K562 (cell line): ENCODE results near the gene LRRC4C. TPM values are rescaled to one million over a fixed set of nuclear protein-coding genes. Genes with fewer than 3 reads are reported as not detected.

Source experiments
- ATAC-seq: fragments of 200-7000 bp; cut with Tn5 transposase; 3 replicates; pipeline ENCODE4 v1.9.1; 2020; ENCODE audit warnings: moderate library complexity
- BruUV-seq: library from RNA; stranded (reverse); fragments of 400-500 nt; replicated peaks from 2 replicates; lab custom pipeline; 2021; lab: Mats Ljungman, UMichigan
- CTCF ChIA-PET: fragments of 300-600 bp; formaldehyde crosslinking; extraction: SDS; loops from one replicate; lab custom pipeline; 2021; ENCODE audit warnings: low intra/inter-chr PET ratio; lab: Yijun Ruan, JAX
- POLR2A ChIA-PET: fragments of 300-600, 350-650 bp; sonication (Branson Sonifier 250); formaldehyde crosslinking; extraction: SDS; loops from one replicate; lab custom pipeline; 2021; ENCODE audit warnings: antibody characterized with exemption, inconsistent platforms; lab: Yijun Ruan, JAX
- DNase-seq, 4 experiments: peaks; one replicate each; pipeline versions ENCODE4 v3.0.0 to v3.0.0-alpha.2; 2011 to 2018; ENCODE audit warnings: low spot score in 3 of 4, mixed read lengths in 3 of 4; ENCODE audit errors: extremely low read depth in 1 of 4
- FAIRE-seq: peaks from 2 replicates; lab custom pipeline; 2011; peaks lifted over from hg19 to GRCh38; lab: Jason Lieb, UNC
- H2AFZ ChIP-seq: 2 replicates; pipeline ENCODE4 v1.6.0; 2011; ENCODE audit warnings: low read depth, low read length, control low read depth, inconsistent platforms
- H3K27ac ChIP-seq: fragments of 200-600 bp; 3 replicates; pipeline ENCODE4 v1.8.0; 2011; ENCODE audit warnings: low read depth, mild to moderate bottlenecking, control low read depth, inconsistent platforms, low read length, moderate library complexity, mixed read lengths; ENCODE audit errors: extremely low read depth
- H3K27me3 ChIP-seq, 2 experiments: fragments of 300-600 bp in 1 of 2; 2 replicates in 1 of 2; 3 replicates in 1 of 2; pipeline versions ENCODE4 v1.6.0 to v1.8.0; 2011; ENCODE audit warnings: inconsistent platforms in 2 of 2, low read length in 2 of 2, mild to moderate bottlenecking in 1 of 2, mixed read lengths in 1 of 2, moderate library complexity in 1 of 2; ENCODE audit not compliant: control insufficient read depth in 2 of 2, insufficient read depth in 2 of 2
- H3K36me3 ChIP-seq: fragments of 300-600 bp; 3 replicates; pipeline ENCODE4 v1.8.0; 2011; ENCODE audit warnings: mild to moderate bottlenecking, low read length, inconsistent platforms; ENCODE audit not compliant: control insufficient read depth, insufficient read depth
- H3K4me1 ChIP-seq, 2 experiments: fragments of 200-600 bp in 1 of 2; replicated peaks in 1 of 2; 2 replicates in 1 of 2; 3 replicates in 1 of 2; pipeline versions ENCODE4 v1.5.1 to v1.8.0; 2011; ENCODE audit warnings: inconsistent platforms in 2 of 2, low read length in 2 of 2, mild to moderate bottlenecking in 1 of 2, mixed read lengths in 1 of 2, moderate library complexity in 1 of 2; ENCODE audit not compliant: control insufficient read depth in 2 of 2, insufficient read depth in 2 of 2
- H3K4me2 ChIP-seq: 2 replicates; pipeline ENCODE4 v1.6.1; 2011; ENCODE audit warnings: low read length, control low read depth, inconsistent platforms, mixed read lengths; ENCODE audit not compliant: insufficient read depth
- H3K4me3 ChIP-seq: fragments of 200-600 bp; sonication (generic), shearing (Covaris generic); 2 replicates; pipeline ENCODE4 v1.5.1; 2016; ENCODE audit warnings: control low read depth, inconsistent platforms
- H3K79me2 ChIP-seq: fragments of 200-600 bp; 3 replicates; pipeline ENCODE4 v1.8.0; 2011; ENCODE audit warnings: low read length, inconsistent platforms; ENCODE audit not compliant: control insufficient read depth, insufficient read depth
- H3K9ac ChIP-seq, 2 experiments: 2 replicates each; pipeline versions ENCODE4 v1.6.0 to v1.6.1; 2011; ENCODE audit warnings: low read depth in 2 of 2, low read length in 2 of 2, control low read depth in 1 of 2, inconsistent platforms in 1 of 2, mild to moderate bottlenecking in 1 of 2, mixed read lengths in 1 of 2; ENCODE audit not compliant: insufficient read depth in 1 of 2
- H3K9me1 ChIP-seq: one replicate; pipeline ENCODE4 v1.6.0; 2011; ENCODE audit warnings: inconsistent platforms, mild to moderate bottlenecking, low read length, moderate library complexity; ENCODE audit not compliant: control insufficient read depth, insufficient read depth
- H3K9me3 ChIP-seq: replicated peaks from 2 replicates; pipeline ENCODE4 v1.5.1; 2011; ENCODE audit warnings: low read depth, low read length, inconsistent platforms; ENCODE audit not compliant: control insufficient read depth, insufficient read depth
- H4K20me1 ChIP-seq: replicated peaks from 2 replicates; pipeline ENCODE4 v1.6.1; 2011; ENCODE audit warnings: low read length, inconsistent platforms, mixed read lengths; ENCODE audit not compliant: control insufficient read depth, insufficient read depth
- CEBPG ChIP-seq, 3 experiments: fragments of 200-800 bp in 1 of 3; sonication (Bioruptor generic) in 1 of 3; sonication (generic) in 1 of 3; formaldehyde crosslinking in 1 of 3; IDR thresholded peaks in 2 of 3; conservative IDR thresholded peaks in 1 of 3; 2 replicates each; pipeline versions ENCODE4 v1.6.1 to v1.8.0; 2016 to 2022; ENCODE audit warnings: missing compliant biosample characterization in 2 of 3, missing genetic modification characterization in 2 of 3, mild to moderate bottlenecking in 1 of 3, missing genetic modification reagents in 1 of 3
- PHTF2 ChIP-seq: fragments of 250-450 bp; sonication (Bioruptor Pico); IDR thresholded peaks from 2 replicates; pipeline ENCODE4 v1.5.0; 2021; ENCODE audit warnings: mild to moderate bottlenecking
- ZNF12 ChIP-seq: sonication (generic); formaldehyde crosslinking; IDR thresholded peaks from 2 replicates; pipeline ENCODE4 v1.4.0; 2020; ENCODE audit warnings: mild to moderate bottlenecking, missing genetic modification reagents
- WGBS: fragments of 100-300 bp; shearing (Covaris generic); methylation state at CpG from one replicate; pipeline ENCODE4 v1.1.6; 2016; ENCODE audit warnings: low coverage, mixed read lengths; ENCODE audit not compliant: insufficient coverage; ENCODE audit errors: missing lambda C conversion rate; 5-methylcytosine and 5-hydroxymethylcytosine counted together
- in situ Hi-C: fragments of 300-500 bp; cut with MboI; formaldehyde crosslinking; loops from 4 replicates; pipeline ENCODE4 v1.15.0; 2018; ENCODE audit warnings: inconsistent platforms, mixed read lengths
- intact Hi-C: fragments of 100-400 bp; cut with micrococcal nuclease; formaldehyde crosslinking; loops from 2 replicates; pipeline ENCODE4 v1.14.2; 2022
- polyA plus RNA-seq, 8 experiments: library from polyadenylated mRNA; depleted of rRNA in 4 of 8; stranded (reverse) in 5 of 8; unstranded in 3 of 8; fragments of >200 nt; fragmentation: Nextera tagmentation in 2 of 8; fragmentation: Illumina TruSeq in 1 of 8; extraction: Ambion mirVana in 2 of 8; extraction: Trizol in 1 of 8; gene quantifications; 2 replicates each; pipeline versions ENCODE4 v1.2.1 to v1.2.3, GENCODE V29; 2011 to 2014; ENCODE audit warnings: inconsistent platforms in 1 of 8, missing spikeins in 1 of 8
- total RNA-seq, 7 experiments: library from RNA; depleted of rRNA in 6 of 7; stranded (reverse); fragments of >200 nt in 6 of 7; fragmentation: Illumina TruSeq in 2 of 7; extraction: Trizol in 2 of 7; gene quantifications; 2 replicates each; pipeline versions ENCODE4 v1.2.1 to v1.2.3, GENCODE V29; 2011 to 2021; ENCODE audit warnings: low replicate concordance in 1 of 7
- TF ChIP-seq, protein P1 (sequence below): fragments of 250-450 bp; sonication (Bioruptor Pico); IDR thresholded peaks from 2 replicates; pipeline ENCODE4 v1.8.0; 2021; ENCODE audit warnings: moderate library complexity, mild to moderate bottlenecking, inconsistent platforms
- TF ChIP-seq, protein P2 (sequence below): sonication (generic); formaldehyde crosslinking; IDR thresholded peaks from 2 replicates; pipeline ENCODE4 v1.8.0; 2022; ENCODE audit warnings: mild to moderate bottlenecking, missing genetic modification reagents

LRRC4C gene
- total and polyA plus RNA-seq, 9 of the 15 experiments (the other 6 are each of a cell fraction or from before 2014, with no cell fraction given), result not detected

DNA sequence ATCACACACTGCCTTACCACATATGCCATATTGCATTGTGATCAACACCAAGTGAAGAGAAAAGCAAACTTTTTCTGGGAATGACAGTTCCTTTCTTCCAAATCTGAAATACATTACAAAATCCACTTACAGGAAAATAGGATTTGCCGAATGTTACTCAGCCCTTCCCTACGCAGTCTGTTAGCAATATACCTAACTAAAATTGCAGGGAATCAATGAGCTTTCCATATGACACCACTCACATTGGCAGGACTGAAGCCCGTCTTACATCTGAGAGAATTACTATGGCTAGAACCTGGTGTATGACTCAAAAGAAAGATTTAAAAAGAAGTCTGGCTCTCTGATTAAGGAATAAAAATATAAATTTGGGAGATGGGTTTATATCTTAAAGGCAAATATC, 136.0 kb downstream of the LRRC4C start:
- Histone ChIP-seq H3K27me3 (no peaks in the 10 kb centered on the region), H3K9ac (no peak overlapping the region), H3K36me3 (no peaks in the 10 kb centered on the region), H3K4me1 (no peaks in the 10 kb centered on the region), H3K4me2 (no peak overlapping the region), H3K9me1 (no peaks in the 10 kb centered on the region), H2AFZ (no peak overlapping the region), H3K9me3 (no peaks in the 10 kb centered on the region), H4K20me1 (no peaks in the 10 kb centered on the region), H3K27ac (no peak overlapping the region), H3K79me2 (no peaks in the 10 kb centered on the region), H3K4me3 (no peak overlapping the region)
- no peak for ATAC-seq
- intact Hi-C loops, result no loop called here
- in situ Hi-C loops, result no loop called here
- DNase-seq, result no peak
- POLR2A ChIA-PET, result no interaction called here
- TF ChIP-seq, protein P1, sequence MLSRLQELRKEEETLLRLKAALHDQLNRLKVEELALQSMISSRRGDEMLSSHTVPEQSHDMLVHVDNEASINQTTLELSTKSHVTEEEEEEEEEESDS (CRISPR knock-in tag), result no peak
- TF ChIP-seq ZNF12 (CRISPR knock-in tag) (no peak), PHTF2 (CRISPR knock-in tag) (no peak), CEBPG (CRISPR knock-in tag; IDR thresholded peaks at IDR 0.05) (no peak), CEBPG (tag; conservative IDR thresholded peaks at IDR 0.05 in 1 of 2, IDR thresholded peaks at IDR 0.05 in 1 of 2) (no peak)
- TF ChIP-seq, protein P2, sequence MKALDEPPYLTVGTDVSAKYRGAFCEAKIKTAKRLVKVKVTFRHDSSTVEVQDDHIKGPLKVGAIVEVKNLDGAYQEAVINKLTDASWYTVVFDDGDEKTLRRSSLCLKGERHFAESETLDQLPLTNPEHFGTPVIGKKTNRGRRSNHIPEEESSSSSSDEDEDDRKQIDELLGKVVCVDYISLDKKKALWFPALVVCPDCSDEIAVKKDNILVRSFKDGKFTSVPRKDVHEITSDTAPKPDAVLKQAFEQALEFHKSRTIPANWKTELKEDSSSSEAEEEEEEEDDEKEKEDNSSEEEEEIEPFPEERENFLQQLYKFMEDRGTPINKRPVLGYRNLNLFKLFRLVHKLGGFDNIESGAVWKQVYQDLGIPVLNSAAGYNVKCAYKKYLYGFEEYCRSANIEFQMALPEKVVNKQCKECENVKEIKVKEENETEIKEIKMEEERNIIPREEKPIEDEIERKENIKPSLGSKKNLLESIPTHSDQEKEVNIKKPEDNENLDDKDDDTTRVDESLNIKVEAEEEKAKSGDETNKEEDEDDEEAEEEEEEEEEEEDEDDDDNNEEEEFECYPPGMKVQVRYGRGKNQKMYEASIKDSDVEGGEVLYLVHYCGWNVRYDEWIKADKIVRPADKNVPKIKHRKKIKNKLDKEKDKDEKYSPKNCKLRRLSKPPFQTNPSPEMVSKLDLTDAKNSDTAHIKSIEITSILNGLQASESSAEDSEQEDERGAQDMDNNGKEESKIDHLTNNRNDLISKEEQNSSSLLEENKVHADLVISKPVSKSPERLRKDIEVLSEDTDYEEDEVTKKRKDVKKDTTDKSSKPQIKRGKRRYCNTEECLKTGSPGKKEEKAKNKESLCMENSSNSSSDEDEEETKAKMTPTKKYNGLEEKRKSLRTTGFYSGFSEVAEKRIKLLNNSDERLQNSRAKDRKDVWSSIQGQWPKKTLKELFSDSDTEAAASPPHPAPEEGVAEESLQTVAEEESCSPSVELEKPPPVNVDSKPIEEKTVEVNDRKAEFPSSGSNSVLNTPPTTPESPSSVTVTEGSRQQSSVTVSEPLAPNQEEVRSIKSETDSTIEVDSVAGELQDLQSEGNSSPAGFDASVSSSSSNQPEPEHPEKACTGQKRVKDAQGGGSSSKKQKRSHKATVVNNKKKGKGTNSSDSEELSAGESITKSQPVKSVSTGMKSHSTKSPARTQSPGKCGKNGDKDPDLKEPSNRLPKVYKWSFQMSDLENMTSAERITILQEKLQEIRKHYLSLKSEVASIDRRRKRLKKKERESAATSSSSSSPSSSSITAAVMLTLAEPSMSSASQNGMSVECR (CRISPR knock-in tag), result no peak
- CTCF ChIA-PET, result no interaction called here
- no peak for FAIRE-seq
- BruUV-seq, result no TSS peak
- 0% methylated on average over 3 of the region's 3 CpGs for WGBS
